Astrocyte (in vitro differentiated cells and primary cell): ENCODE data around the gene PTPRN2. TPM values are rescaled to one million over a fixed set of nuclear protein-coding genes. Genes with fewer than 3 reads are reported as not detected.

Experiments
- DNase-seq: peaks from one replicate; pipeline ENCODE4 v3.0.0-alpha.2; 2010; ENCODE audit warnings: low read depth
- FAIRE-seq: peaks from 2 replicates; lab custom pipeline; 2011; peaks lifted over from hg19 to GRCh38; lab: Jason Lieb, UNC
- H2AFZ ChIP-seq: 2 replicates; pipeline ENCODE4 v1.6.0; 2012; ENCODE audit warnings: low read depth, low read length, inconsistent platforms
- H3K27ac ChIP-seq: 2 replicates; pipeline ENCODE4 v1.5.1; 2011; ENCODE audit warnings: low read depth, low read length, inconsistent platforms
- H3K27me3 ChIP-seq: 2 replicates; pipeline ENCODE4 v1.6.0; 2011; ENCODE audit warnings: low read length, inconsistent platforms; ENCODE audit not compliant: insufficient read depth
- H3K36me3 ChIP-seq: 2 replicates; pipeline ENCODE4 v1.5.1; 2011; ENCODE audit warnings: low read length, inconsistent platforms; ENCODE audit not compliant: insufficient read depth
- H3K4me1 ChIP-seq: 2 replicates; pipeline ENCODE4 v1.5.1; 2011; ENCODE audit warnings: low read length, inconsistent platforms; ENCODE audit not compliant: insufficient read depth
- H3K4me2 ChIP-seq: 2 replicates; pipeline ENCODE4 v1.6.0; 2012; ENCODE audit warnings: low read length, inconsistent platforms
- H3K4me3 ChIP-seq: 2 replicates; pipeline ENCODE4 v1.5.1; 2011; ENCODE audit warnings: low read depth, mild to moderate bottlenecking, low read length, inconsistent platforms; ENCODE audit not compliant: insufficient read depth
- H3K79me2 ChIP-seq: 2 replicates; pipeline ENCODE4 v1.6.0; 2012; ENCODE audit warnings: mild to moderate bottlenecking, low read length, inconsistent platforms; ENCODE audit not compliant: insufficient read depth
- H3K9ac ChIP-seq: 2 replicates; pipeline ENCODE4 v1.6.0; 2012; ENCODE audit warnings: mild to moderate bottlenecking, low read length, inconsistent platforms
- H3K9me3 ChIP-seq: 2 replicates; pipeline ENCODE4 v1.5.1; 2012; ENCODE audit warnings: low read depth, mild to moderate bottlenecking, low read length, inconsistent platforms; ENCODE audit not compliant: insufficient read depth
- H4K20me1 ChIP-seq: 2 replicates; pipeline ENCODE4 v1.6.0; 2012; ENCODE audit warnings: low read length, inconsistent platforms; ENCODE audit not compliant: insufficient read depth
- H3K27ac Mint-ChIP-seq: one replicate; pipeline ENCODE4 v1.8.0; 2021; ENCODE audit warnings: mild to moderate bottlenecking, mixed read lengths; ENCODE audit not compliant: unreplicated experiment
- H3K27me3 Mint-ChIP-seq: one replicate; pipeline ENCODE4 v1.8.0; 2021; ENCODE audit warnings: low read depth, mixed read lengths; ENCODE audit not compliant: unreplicated experiment
- H3K36me3 Mint-ChIP-seq: one replicate; pipeline ENCODE4 v1.8.0; 2021; ENCODE audit warnings: low read depth, mixed read lengths; ENCODE audit not compliant: unreplicated experiment
- H3K4me1 Mint-ChIP-seq: one replicate; pipeline ENCODE4 v1.8.0; 2021; ENCODE audit warnings: low read depth, mixed read lengths; ENCODE audit not compliant: unreplicated experiment
- H3K4me3 Mint-ChIP-seq: one replicate; pipeline ENCODE4 v1.8.0; 2021; ENCODE audit warnings: mild to moderate bottlenecking, moderate library complexity, mixed read lengths; ENCODE audit not compliant: unreplicated experiment
- H3K9me3 Mint-ChIP-seq: one replicate; pipeline ENCODE4 v1.8.0; 2021; ENCODE audit warnings: mild to moderate bottlenecking, mixed read lengths; ENCODE audit not compliant: unreplicated experiment
- CTCF ChIP-seq: IDR thresholded peaks from 2 replicates; pipeline ENCODE4 v1.5.1; 2011; ENCODE audit warnings: low read depth, mild to moderate bottlenecking, inconsistent platforms, low read length, moderate library complexity; ENCODE audit not compliant: insufficient read depth
- EZH2 ChIP-seq: IDR thresholded peaks from 2 replicates; pipeline ENCODE4 v1.6.1; 2012; ENCODE audit warnings: mild to moderate bottlenecking, low read length, inconsistent platforms; ENCODE audit not compliant: insufficient read depth
- total RNA-seq: library from RNA; stranded (reverse); gene quantifications from 2 replicates; pipeline ENCODE4 v1.2.1, GENCODE V29; 2021

The PTPRN2 gene
- total RNA-seq, 1 donor from 2014 or later = 0.09 TPM

- H3K9me3 ChIP-seq = peaks cover 3% of the 10 kb centered on the region
- no peak overlapping the region for H2AFZ ChIP-seq
Observed at GRCh38 chr7:158276414-158277218, 311.0 kb downstream of the PTPRN2 start.

DNA sequence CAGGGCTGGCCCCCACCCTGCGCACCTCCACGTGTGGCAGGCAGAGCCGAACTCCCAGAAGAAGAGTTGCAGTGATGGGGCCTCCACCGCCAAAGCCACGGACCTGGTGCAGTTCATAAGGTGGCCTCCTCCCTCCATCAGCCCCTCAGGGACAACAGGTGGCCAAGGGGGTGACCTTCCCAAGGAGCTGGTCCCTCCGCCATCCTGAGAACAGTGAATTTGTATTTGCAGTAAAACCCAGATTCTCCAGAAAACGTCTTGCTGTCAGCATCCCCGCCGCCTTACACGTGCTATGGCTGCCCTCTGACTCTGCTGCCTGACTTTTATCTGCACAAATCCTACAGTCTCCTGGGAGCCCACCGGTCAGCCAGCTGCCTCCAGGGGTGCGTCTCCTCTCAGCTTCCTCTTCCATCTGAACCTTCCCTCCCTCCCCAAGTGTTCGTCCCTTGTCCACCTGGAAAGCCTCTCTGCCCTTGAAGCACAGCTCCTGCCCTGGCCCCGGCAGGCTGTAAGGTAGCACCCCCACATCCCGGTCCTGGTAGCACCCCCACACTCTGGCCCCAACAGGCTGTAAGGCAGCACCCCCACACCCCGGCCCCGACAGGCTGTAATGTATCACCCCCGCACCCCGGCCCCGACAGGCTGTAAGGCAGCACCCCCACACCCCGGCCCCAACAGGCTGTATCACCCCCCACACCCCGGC, 311.8 kb downstream of the PTPRN2 start:
- H3K9me3 ChIP-seq = no peaks in the 10 kb centered on the region
- H3K27ac Mint-ChIP-seq = no peak overlapping the region
- DNase-seq (no peak), FAIRE-seq (no peak)
- peaks cover 16% of the 10 kb centered on the region for H3K9me3 Mint-ChIP-seq
- H3K4me3 Mint-ChIP-seq = no peak overlapping the region
- no peak overlapping the region for H3K4me3 ChIP-seq
- H3K36me3 ChIP-seq = no peaks in the 10 kb centered on the region
- H3K9ac ChIP-seq = no peak overlapping the region
- no peak overlapping the region for H2AFZ ChIP-seq
- no peaks in the 10 kb centered on the region for H3K4me1 ChIP-seq
- TF ChIP-seq EZH2 (no peak), CTCF (no peak)
- H3K36me3 Mint-ChIP-seq = no peaks in the 10 kb centered on the region
- no peak overlapping the region for H3K27ac ChIP-seq
- no peaks in the 10 kb centered on the region for H3K4me1 Mint-ChIP-seq
- H4K20me1 ChIP-seq = no peaks in the 10 kb centered on the region
- H3K79me2 ChIP-seq = no peaks in the 10 kb centered on the region
- H3K27me3 Mint-ChIP-seq = no peaks in the 10 kb centered on the region
- H3K27me3 ChIP-seq = no peaks in the 10 kb centered on the region
- no peak overlapping the region for H3K4me2 ChIP-seq

More at GRCh38 chr7:158276414-158277218, 311.0 kb downstream of the PTPRN2 start:
- Histone ChIP-seq H3K27me3 (no peaks in the 10 kb centered on the region), H4K20me1 (no peaks in the 10 kb centered on the region), H3K4me2 (no peak overlapping the region), H3K79me2 (no peaks in the 10 kb centered on the region), H3K4me1 (no peaks in the 10 kb centered on the region), H3K27ac (no peak overlapping the region), H3K36me3 (no peaks in the 10 kb centered on the region), H3K4me3 (no peak overlapping the region), H3K9ac (no peak overlapping the region)
- no peak overlapping the region for H3K4me3 Mint-ChIP-seq
- H3K4me1 Mint-ChIP-seq = no peaks in the 10 kb centered on the region
- H3K27ac Mint-ChIP-seq = no peak overlapping the region
- H3K9me3 Mint-ChIP-seq = peaks cover 16% of the 10 kb centered on the region
- no peaks in the 10 kb centered on the region for H3K27me3 Mint-ChIP-seq
- no peak for DNase-seq
- TF ChIP-seq CTCF (no peak), EZH2 (no peak)
- no peak for FAIRE-seq
- no peaks in the 10 kb centered on the region for H3K36me3 Mint-ChIP-seq

DNA sequence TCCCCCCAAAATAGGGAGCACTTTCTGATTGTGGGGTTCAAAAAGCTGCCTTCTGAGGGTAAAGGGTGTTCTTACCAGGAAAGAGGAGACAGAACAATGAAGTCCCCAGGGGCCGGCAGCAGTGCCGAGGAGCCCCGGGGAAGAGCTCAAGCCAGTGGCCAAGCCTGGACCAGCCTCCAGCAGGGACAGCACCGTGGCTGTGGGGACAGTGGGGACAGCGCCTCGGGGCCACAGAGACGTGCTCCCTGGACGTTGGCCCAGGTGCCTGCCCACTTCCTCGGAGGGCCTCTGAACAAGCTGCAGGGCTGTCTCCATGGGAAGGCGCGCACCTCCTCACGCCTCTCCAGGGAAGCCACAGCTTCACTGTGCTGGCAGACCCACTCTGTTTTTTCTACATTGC, 312.6 kb downstream of the PTPRN2 start:
- H3K4me1 ChIP-seq = no peaks in the 10 kb centered on the region
- H3K79me2 ChIP-seq = no peaks in the 10 kb centered on the region
- peaks cover 16% of the 10 kb centered on the region for H3K9me3 Mint-ChIP-seq
- no peak overlapping the region for H3K4me2 ChIP-seq
- no peak overlapping the region for H3K4me3 Mint-ChIP-seq
- no peak for FAIRE-seq
- no peaks in the 10 kb centered on the region for H3K27me3 ChIP-seq
- H3K4me1 Mint-ChIP-seq = no peaks in the 10 kb centered on the region
- no peaks in the 10 kb centered on the region for H3K36me3 ChIP-seq
- no peak overlapping the region for H3K27ac ChIP-seq
- no peak overlapping the region for H2AFZ ChIP-seq
- H3K9ac ChIP-seq = no peak overlapping the region
- no peaks in the 10 kb centered on the region for H4K20me1 ChIP-seq
- no peaks in the 10 kb centered on the region for H3K36me3 Mint-ChIP-seq
- DNase-seq = no peak
- no peak overlapping the region for H3K4me3 ChIP-seq
- TF ChIP-seq CTCF (no peak), EZH2 (no peak)
- no peak overlapping the region for H3K27ac Mint-ChIP-seq
- no peaks in the 10 kb centered on the region for H3K27me3 Mint-ChIP-seq
- no peaks in the 10 kb centered on the region for H3K9me3 ChIP-seq
